H1 (cell line): ENCODE results near the gene ARHGAP42. TPM values are rescaled to one million over a fixed set of nuclear protein-coding genes. Genes with fewer than 3 reads are reported as not detected.

Source experiments
- CBX8 ChIP-seq: fragments of 300-800, 300-1000 bp; sonication (generic); IDR thresholded peaks from 2 replicates; pipeline ENCODE4 v1.7.1; 2016; ENCODE audit warnings: low read depth, low read length, borderline replicate concordance
- EP300 ChIP-seq, 2 experiments: IDR thresholded peaks; 1 replicate in 1 of 2; 2 replicates in 1 of 2; pipeline ENCODE4 v1.6.1; 2011 to 2012; ENCODE audit warnings: low read depth in 2 of 2, low read length in 2 of 2, mild to moderate bottlenecking in 2 of 2, borderline replicate concordance in 1 of 2, inconsistent platforms in 1 of 2, moderate library complexity in 1 of 2
- NANOG ChIP-seq: IDR thresholded peaks from 2 replicates; pipeline ENCODE4 v1.6.1; 2011; ENCODE audit warnings: low read length, low read depth, mild to moderate bottlenecking, inconsistent platforms; ENCODE audit not compliant: insufficient read depth, poor library complexity, severe bottlenecking
- SRF ChIP-seq: IDR thresholded peaks from 2 replicates; pipeline ENCODE4 v1.6.1; 2011; ENCODE audit warnings: mild to moderate bottlenecking, low read depth, low read length, moderate library complexity
- polyA plus RNA-seq, 7 experiments: library from polyadenylated mRNA; depleted of rRNA in 3 of 7; stranded (reverse) in 5 of 7; unstranded in 2 of 7; fragments of >200 nt in 5 of 7; fragments of 200-250 nt in 2 of 7; gene quantifications; 1 replicate in 5 of 7; 2 replicates in 1 of 7; 4 replicates in 1 of 7; pipeline versions ENCODE4 v1.2.1 to v1.2.3, GENCODE V29; 2011 to 2013; ENCODE audit warnings: missing spikeins in 2 of 7, mixed read lengths in 2 of 7
- total RNA-seq: library from RNA; stranded (reverse); fragmentation: NEBNext Ultra II Directional; extraction: Animal tissue kit (Norgen Biotek cat#: 25700); gene quantifications from 2 replicates; pipeline ENCODE4 v1.2.1, GENCODE V29; 2021

ARHGAP42 gene
- total and polyA plus RNA-seq, 2 of the 8 experiments (the other 6 are each of a cell fraction or from before 2014, with no cell fraction given), result 22.2 to 33.5 TPM

DNA sequence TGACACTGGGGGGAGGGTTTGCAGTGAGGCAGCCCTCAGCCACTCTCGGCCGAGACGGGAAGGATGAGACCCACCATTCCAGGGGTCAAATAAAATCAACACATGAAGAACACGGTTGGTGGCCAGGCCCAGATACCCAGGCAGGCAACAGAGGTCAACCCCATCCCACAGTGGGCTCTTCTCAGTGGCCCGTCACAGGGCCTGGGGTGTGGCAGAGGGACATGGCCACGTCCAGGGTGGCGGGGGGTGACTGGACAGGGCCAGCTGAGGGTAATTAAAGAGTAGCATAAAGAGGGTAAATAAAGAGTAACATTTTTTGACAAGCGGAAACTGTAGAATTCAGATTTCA, 188.4 kb downstream of the ARHGAP42 start (continued):
- TF ChIP-seq CBX8, result no peak
- no peak for TF ChIP-seq SRF
- no peak for TF ChIP-seq NANOG
- TF ChIP-seq EP300 (IDR thresholded peaks at IDR 0.05; ENCODE audit: borderline replicate concordance in 1 of 2, low read depth in 2 of 2, low read length in 2 of 2), result no peak
